Endothelial cell of umbilical vein (primary cell): ENCODE data around the gene PSENEN. TPM values are rescaled to one million over a fixed set of nuclear protein-coding genes. Genes with fewer than 3 reads are reported as not detected.

ENCODE experiments used
- BruUV-seq: library from RNA; stranded (reverse); fragments of 400-500 nt; replicated peaks from 2 replicates; lab custom pipeline; 2021; lab: Mats Ljungman, UMichigan
- CTCF ChIA-PET: fragments of 300-600, 350-600 bp; sonication (Branson Sonifier 250); formaldehyde crosslinking; loops from one replicate; lab custom pipeline; 2021; ENCODE audit warnings: antibody characterized with exemption, inconsistent platforms; lab: Charles Lee
- POLR2A ChIA-PET: fragments of 300-600, 350-600 bp; sonication (Branson Sonifier 250); formaldehyde crosslinking; loops from one replicate; lab custom pipeline; 2021; ENCODE audit warnings: antibody characterized with exemption, inconsistent platforms; lab: Charles Lee
- DNase-seq: peaks from one replicate; pipeline ENCODE4 v3.0.0-alpha.2; 2011; ENCODE audit warnings: low read depth, low spot score
- FAIRE-seq: peaks from 2 replicates; lab custom pipeline; 2011; peaks lifted over from hg19 to GRCh38; lab: Jason Lieb, UNC
- H2AFZ ChIP-seq: 2 replicates; pipeline ENCODE4 v1.6.0; 2012; ENCODE audit warnings: low read depth, low read length, control low read depth, inconsistent platforms
- H3K27ac ChIP-seq: 2 replicates; pipeline ENCODE4 v1.5.1; 2011; ENCODE audit warnings: low read depth, mild to moderate bottlenecking, control low read depth, low read length, moderate library complexity; ENCODE audit not compliant: insufficient read depth
- H3K27me3 ChIP-seq, 2 experiments: 2 replicates each; pipeline versions ENCODE4 v1.6.0 to v1.6.1; 2011; ENCODE audit warnings: low read length in 2 of 2, mixed read lengths in 1 of 2; ENCODE audit not compliant: control insufficient read depth in 2 of 2, insufficient read depth in 2 of 2
- H3K36me3 ChIP-seq, 2 experiments: 2 replicates in 1 of 2; 3 replicates in 1 of 2; pipeline ENCODE4 v1.5.1; 2011; ENCODE audit warnings: low read length in 2 of 2, mild to moderate bottlenecking in 1 of 2, moderate library complexity in 1 of 2; ENCODE audit not compliant: control insufficient read depth in 2 of 2, insufficient read depth in 2 of 2; ENCODE audit errors: extremely low read depth in 1 of 2
- H3K4me1 ChIP-seq: 3 replicates; pipeline ENCODE4 v1.5.1; 2011; ENCODE audit warnings: mild to moderate bottlenecking, low read length; ENCODE audit not compliant: control insufficient read depth, insufficient read depth; ENCODE audit errors: extremely low read depth
- H3K4me2 ChIP-seq: 2 replicates; pipeline ENCODE4 v1.6.1; 2011; ENCODE audit warnings: low read length, control low read depth, mixed read lengths; ENCODE audit not compliant: insufficient read depth
- H3K4me3 ChIP-seq, 3 experiments: fragments of 200-600 bp in 1 of 3; sonication (generic), shearing (Covaris generic) in 1 of 3; replicated peaks in 1 of 3; 2 replicates each; pipeline ENCODE4 v1.5.1; 2011 to 2016; ENCODE audit warnings: control low read depth in 3 of 3, low read length in 3 of 3, mild to moderate bottlenecking in 2 of 3, inconsistent platforms in 1 of 3, low read depth in 1 of 3, moderate library complexity in 1 of 3; ENCODE audit not compliant: insufficient read depth in 1 of 3
- H3K79me2 ChIP-seq: 2 replicates; pipeline ENCODE4 v1.6.0; 2012; ENCODE audit warnings: low read length, inconsistent platforms; ENCODE audit not compliant: control insufficient read depth, insufficient read depth
- H3K9ac ChIP-seq: replicated peaks from 2 replicates; pipeline ENCODE3; 2011; ENCODE audit warnings: low read length, control low read depth; ENCODE audit not compliant: insufficient read depth; ENCODE audit errors: extremely low read depth
- H3K9me1 ChIP-seq: replicated peaks from 3 replicates; pipeline ENCODE4 v1.6.0; 2011; ENCODE audit warnings: mild to moderate bottlenecking, low read length; ENCODE audit not compliant: control insufficient read depth, insufficient read depth; ENCODE audit errors: extremely low read depth
- H3K9me3 ChIP-seq: replicated peaks from 2 replicates; pipeline ENCODE4 v1.5.1; 2012; ENCODE audit warnings: low read length, inconsistent platforms; ENCODE audit not compliant: control insufficient read depth, insufficient read depth
- H4K20me1 ChIP-seq: replicated peaks from 2 replicates; pipeline ENCODE3; 2011; ENCODE audit warnings: mild to moderate bottlenecking, low read length; ENCODE audit not compliant: control insufficient read depth, insufficient read depth; ENCODE audit errors: extremely low read depth
- EZH2 ChIP-seq: IDR thresholded peaks from 2 replicates; pipeline ENCODE4 v1.6.1; 2012; ENCODE audit warnings: borderline replicate concordance, low read depth, mild to moderate bottlenecking, moderate library complexity, low read length, inconsistent platforms; ENCODE audit not compliant: severe bottlenecking
- FOS ChIP-seq: IDR thresholded peaks from 2 replicates; pipeline ENCODE4 v1.6.1; 2011; ENCODE audit warnings: mild to moderate bottlenecking, low read length, moderate library complexity, borderline replicate concordance; ENCODE audit not compliant: insufficient read depth
- GATA2 ChIP-seq: IDR thresholded peaks from 2 replicates; pipeline ENCODE4 v1.7.0; 2011; ENCODE audit warnings: low read depth, mild to moderate bottlenecking, moderate library complexity, mixed read lengths, low read length; ENCODE audit not compliant: insufficient read length, insufficient read depth
- JUN ChIP-seq: IDR thresholded peaks from 2 replicates; pipeline ENCODE4 v1.6.1; 2011; ENCODE audit warnings: borderline replicate concordance, low read depth; ENCODE audit not compliant: insufficient read length, insufficient read depth
- MAX ChIP-seq: IDR thresholded peaks from 2 replicates; pipeline ENCODE4 v1.6.1; 2011; ENCODE audit not compliant: insufficient read depth, insufficient read length
- MYC ChIP-seq: IDR thresholded peaks from one replicate; pipeline ENCODE4 v1.6.1; 2011; ENCODE audit warnings: mild to moderate bottlenecking, low read depth, low read length
- POLR2A ChIP-seq: IDR thresholded peaks from 2 replicates; pipeline ENCODE4 v1.6.1; 2012; ENCODE audit warnings: low read depth, mild to moderate bottlenecking, control low read depth, low read length
- POLR2AphosphoS5 ChIP-seq: IDR thresholded peaks from 2 replicates; pipeline ENCODE4 v1.6.1; 2012; ENCODE audit warnings: low read depth, mild to moderate bottlenecking, control low read depth, low read length, moderate library complexity; ENCODE audit not compliant: insufficient read depth
- dilution Hi-C: fragments of 300-500 bp; cut with MboI; formaldehyde crosslinking; loops from one replicate; pipeline ENCODE4 v1.15.0; 2019; ENCODE audit warnings: low sequenced_read_pairs; ENCODE audit not compliant: extremely low pct_ligation_motif_present
- intact Hi-C: fragments of 100-400 bp; cut with micrococcal nuclease; formaldehyde crosslinking; loops from one replicate; pipeline ENCODE4 v1.10.0; 2022
- polyA plus RNA-seq, 4 experiments: library from polyadenylated mRNA; depleted of rRNA in 3 of 4; stranded (reverse) in 3 of 4; unstranded in 1 of 4; fragments of >200 nt; gene quantifications; 2 replicates each; pipeline versions ENCODE4 v1.2.1 to v1.2.3, GENCODE V29; 2011 to 2012; ENCODE audit warnings: missing spikeins in 1 of 4
- total RNA-seq: library from RNA; stranded (reverse); gene quantifications from 2 replicates; pipeline ENCODE4 v1.2.3, GENCODE V29; 2021
- TF ChIP-seq, protein P1 (sequence below), 2 donors: IDR thresholded peaks; 1 replicate in 1 of 2; 2 replicates in 1 of 2; pipeline ENCODE4 v1.5.1; 2011; ENCODE audit warnings: low read length in 2 of 2, mild to moderate bottlenecking in 2 of 2, moderate library complexity in 2 of 2, control low read depth in 1 of 2, inconsistent platforms in 1 of 2, low read depth in 1 of 2; ENCODE audit not compliant: insufficient read depth in 1 of 2; ENCODE audit errors: extremely low read depth in 1 of 2

PSENEN gene
- total and polyA plus RNA-seq, 2 donors (not counting 3 experiments of a cell fraction or from before 2014, with no cell fraction given): 60.0 to 70.1 TPM

DNA sequence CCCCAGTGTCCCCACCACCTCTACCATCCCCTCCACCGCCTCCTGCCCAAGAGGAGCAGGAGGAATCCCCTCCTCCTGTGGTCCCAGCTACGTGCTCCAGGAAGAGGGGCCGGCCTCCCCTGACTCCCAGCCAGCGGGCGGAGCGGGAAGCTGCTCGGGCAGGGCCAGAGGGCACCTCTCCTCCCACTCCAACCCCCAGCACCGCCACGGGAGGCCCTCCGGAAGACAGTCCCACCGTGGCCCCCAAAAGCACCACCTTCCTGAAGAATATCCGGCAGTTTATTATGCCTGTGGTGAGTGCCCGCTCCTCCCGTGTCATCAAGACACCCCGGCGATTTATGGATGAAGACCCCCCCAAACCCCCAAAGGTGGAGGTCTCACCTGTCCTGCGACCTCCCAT is 24.8 kb upstream of the PSENEN start:
- intact Hi-C loops: no loop called here
- H4K20me1 ChIP-seq: no peaks in the 10 kb centered on the region
- no peak overlapping the region for H3K9ac ChIP-seq
- ChIA-PET POLR2A (no interaction called here), CTCF (no interaction called here)
- peaks cover 30% of the 10 kb centered on the region for H3K79me2 ChIP-seq
- peaks cover 17% of the 10 kb centered on the region for H3K4me1 ChIP-seq
- no peaks in the 10 kb centered on the region for H3K9me3 ChIP-seq
- H2AFZ ChIP-seq: no peak overlapping the region
- FAIRE-seq (no peak), DNase-seq (no peak)
- no TSS peak for BruUV-seq
- H3K4me2 ChIP-seq: no peak overlapping the region
- H3K36me3 ChIP-seq: peaks cover 17 to 45% of the 10 kb centered on the region in 2 experiments
- H3K9me1 ChIP-seq: no peaks in the 10 kb centered on the region
- no peak overlapping the region for H3K27ac ChIP-seq
- TF ChIP-seq GATA2 (no peak), MYC (no peak), JUN (no peak), MAX (no peak), EZH2 (no peak), FOS (no peak), POLR2A (no peak), POLR2AphosphoS5 (no peak)
- TF ChIP-seq, protein P1, sequence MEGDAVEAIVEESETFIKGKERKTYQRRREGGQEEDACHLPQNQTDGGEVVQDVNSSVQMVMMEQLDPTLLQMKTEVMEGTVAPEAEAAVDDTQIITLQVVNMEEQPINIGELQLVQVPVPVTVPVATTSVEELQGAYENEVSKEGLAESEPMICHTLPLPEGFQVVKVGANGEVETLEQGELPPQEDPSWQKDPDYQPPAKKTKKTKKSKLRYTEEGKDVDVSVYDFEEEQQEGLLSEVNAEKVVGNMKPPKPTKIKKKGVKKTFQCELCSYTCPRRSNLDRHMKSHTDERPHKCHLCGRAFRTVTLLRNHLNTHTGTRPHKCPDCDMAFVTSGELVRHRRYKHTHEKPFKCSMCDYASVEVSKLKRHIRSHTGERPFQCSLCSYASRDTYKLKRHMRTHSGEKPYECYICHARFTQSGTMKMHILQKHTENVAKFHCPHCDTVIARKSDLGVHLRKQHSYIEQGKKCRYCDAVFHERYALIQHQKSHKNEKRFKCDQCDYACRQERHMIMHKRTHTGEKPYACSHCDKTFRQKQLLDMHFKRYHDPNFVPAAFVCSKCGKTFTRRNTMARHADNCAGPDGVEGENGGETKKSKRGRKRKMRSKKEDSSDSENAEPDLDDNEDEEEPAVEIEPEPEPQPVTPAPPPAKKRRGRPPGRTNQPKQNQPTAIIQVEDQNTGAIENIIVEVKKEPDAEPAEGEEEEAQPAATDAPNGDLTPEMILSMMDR (IDR thresholded peaks at IDR 0.05; ENCODE audit: extremely low read depth in 1 of 2, insufficient read depth in 1 of 2, low read depth in 1 of 2, low read length in 2 of 2): no peak
- dilution Hi-C loops: no loop called here
- no peaks in the 10 kb centered on the region for H3K27me3 ChIP-seq
- no peak overlapping the region for H3K4me3 ChIP-seq
